Activated CD8-positive, alpha-beta memory T cell treated with anti-CD3 and anti-CD28 coated beads for 24 hours (primary cell): ENCODE measurements around the gene GATAD2B.
"Not testable (repeated sequence)": the region's sequence is repeated elsewhere in the genome, so short reads cannot be mapped to it uniquely, and the experiment has no call there.

Experiments used
- DNase-seq: peaks from one replicate; pipeline ENCODE4 v3.0.0-alpha.2; 2020

The GATAD2B gene

GRCh38 chr1:153793973-153794615, 128.7 kb downstream of the GATAD2B start:
- DNase-seq = no peak

- no peak for DNase-seq
Observed at GRCh38 chr1:153793261-153793972, 129.4 kb downstream of the GATAD2B start.

GRCh38 chr1:153792631-153793041, 130.1 kb downstream of the GATAD2B start:
- no peak for DNase-seq

- DNase-seq = no peak
Observed at GRCh38 chr1:153791648-153792253, 131.0 kb downstream of the GATAD2B start.

GRCh38 chr1:153790966-153791647, 131.7 kb downstream of the GATAD2B start:
- no peak for DNase-seq

GRCh38 chr1:153790313-153790965, 132.3 kb downstream of the GATAD2B start:
- no peak for DNase-seq

- DNase-seq = no peak
Observed at GRCh38 chr1:153789478-153790034, 133.2 kb downstream of the GATAD2B start.

GRCh38 chr1:153786038-153786790, 136.6 kb downstream of the GATAD2B start:
- DNase-seq = no peak

- peak; percentile 95 for DNase-seq
Observed at GRCh38 chr1:153783233-153784190, 139.3 kb downstream of the GATAD2B start.

- not testable (repeated sequence) for DNase-seq
Observed at GRCh38 chr1:153782648-153783047, 140.1 kb downstream of the GATAD2B start.

GRCh38 chr1:153780551-153780950, 142.2 kb downstream of the GATAD2B start:
- DNase-seq = no peak

GRCh38 chr1:153779781-153780541, 142.8 kb downstream of the GATAD2B start:
- DNase-seq = no peak

- DNase-seq = no peak
Observed at GRCh38 chr1:153778824-153779519, 143.8 kb downstream of the GATAD2B start.

- no peak for DNase-seq
Observed at GRCh38 chr1:153778051-153778823, 144.5 kb downstream of the GATAD2B start.

GRCh38 chr1:153777648-153778047, 145.1 kb downstream of the GATAD2B start:
- DNase-seq = no peak

GRCh38 chr1:153776845-153777370, 145.9 kb downstream of the GATAD2B start:
- DNase-seq = no peak

GRCh38 chr1:153776352-153776751, 146.4 kb downstream of the GATAD2B start:
- no peak for DNase-seq
